ENCODE results near the gene PTPN9.
"Not testable (repeated sequence)": the region's sequence is repeated elsewhere in the genome, so short reads cannot be mapped to it uniquely, and the experiment has no call there.

PTPN9 gene

GRCh38 chr15:75578173-75578947 is 755 bp downstream of the PTPN9 start:
- peak in 1 of 2 experiments; percentile 28 for DNase-seq

- DNase-seq = no peak
These were observed 1.5 kb downstream of the PTPN9 start for GRCh38 chr15:75577401-75578172.

GRCh38 chr15:75573648-75574384 is 5.3 kb downstream of the PTPN9 start:
- DNase-seq = no peak

GRCh38 chr15:75570126-75570845 is 8.8 kb downstream of the PTPN9 start:
- no peak for DNase-seq

GRCh38 chr15:75565062-75565970 is 13.8 kb downstream of the PTPN9 start:
- no peak for DNase-seq

- DNase-seq = no peak
These were observed 17.2 kb downstream of the PTPN9 start for GRCh38 chr15:75561888-75562287.

GRCh38 chr15:75559360-75559759 is 19.8 kb downstream of the PTPN9 start:
- DNase-seq = not testable (repeated sequence)

GRCh38 chr15:75558955-75559354 is 20.2 kb downstream of the PTPN9 start:
- DNase-seq = not testable (repeated sequence)

GRCh38 chr15:75554717-75555116 is 24.4 kb downstream of the PTPN9 start:
- no peak for DNase-seq

GRCh38 chr15:75553659-75554058 is 25.5 kb downstream of the PTPN9 start:
- no peak for DNase-seq

GRCh38 chr15:75551091-75551490 is 28.0 kb downstream of the PTPN9 start:
- DNase-seq = no peak

- DNase-seq = no peak
These were observed 34.1 kb downstream of the PTPN9 start for GRCh38 chr15:75545064-75545463.

- DNase-seq = no peak
These were observed 34.8 kb downstream of the PTPN9 start for GRCh38 chr15:75544359-75544758.

GRCh38 chr15:75542949-75543545 is 36.1 kb downstream of the PTPN9 start:
- DNase-seq = not testable (repeated sequence)

- no peak for DNase-seq
These were observed 36.7 kb downstream of the PTPN9 start for GRCh38 chr15:75542386-75542797.

- no peak for DNase-seq
These were observed 40.7 kb downstream of the PTPN9 start for GRCh38 chr15:75538376-75538775.

GRCh38 chr15:75533945-75534344 is 45.2 kb downstream of the PTPN9 start:
- no peak for DNase-seq

- no peak for DNase-seq
These were observed 46.5 kb downstream of the PTPN9 start for GRCh38 chr15:75532413-75533250.

GRCh38 chr15:75531041-75531450 is 48.1 kb downstream of the PTPN9 start:
- no peak for DNase-seq

GRCh38 chr15:75530169-75530568 is 48.9 kb downstream of the PTPN9 start:
- DNase-seq = no peak

Measured in NCI-H2081 (cell line).